ENCODE measurements around the gene PTPRE. TPM values are rescaled to one million over a fixed set of nuclear protein-coding genes. Genes with fewer than 3 reads are reported as not detected.

Gene PTPRE
- total RNA-seq, 1 experiment from 2014 or later = 7.9 TPM

DNA sequence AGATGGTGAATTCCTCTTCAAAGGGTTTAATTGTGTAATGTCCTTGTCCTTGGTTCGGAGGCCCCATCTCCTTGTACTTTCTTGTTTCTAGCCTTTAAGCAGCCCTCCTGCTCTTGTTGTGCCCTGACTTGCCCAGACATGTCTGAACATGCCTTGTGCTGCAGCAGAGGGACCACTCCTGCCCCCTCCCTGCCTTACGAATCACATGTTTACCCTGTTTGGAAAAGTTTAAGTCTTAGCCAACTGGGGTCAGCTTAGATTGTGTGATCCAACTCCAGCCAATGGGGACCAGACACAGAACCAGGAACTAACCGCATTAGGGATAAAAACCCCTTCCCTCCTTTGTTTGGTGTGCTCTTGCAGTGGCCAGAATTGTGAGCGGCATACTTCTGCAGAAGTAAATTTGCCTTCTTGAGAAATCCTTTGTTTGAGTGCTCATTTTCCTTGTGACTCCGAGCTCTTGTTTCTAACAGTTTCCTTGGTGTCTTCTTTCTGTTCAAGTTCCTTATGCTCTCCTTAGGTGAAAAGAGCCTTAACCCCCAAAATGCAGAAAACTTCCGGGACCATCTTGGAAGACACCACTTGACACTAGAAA, 43.6 kb upstream of the PTPRE start:
- BruUV-seq (replicated peaks) = no TSS peak
- DNase-seq = no peak

DNA sequence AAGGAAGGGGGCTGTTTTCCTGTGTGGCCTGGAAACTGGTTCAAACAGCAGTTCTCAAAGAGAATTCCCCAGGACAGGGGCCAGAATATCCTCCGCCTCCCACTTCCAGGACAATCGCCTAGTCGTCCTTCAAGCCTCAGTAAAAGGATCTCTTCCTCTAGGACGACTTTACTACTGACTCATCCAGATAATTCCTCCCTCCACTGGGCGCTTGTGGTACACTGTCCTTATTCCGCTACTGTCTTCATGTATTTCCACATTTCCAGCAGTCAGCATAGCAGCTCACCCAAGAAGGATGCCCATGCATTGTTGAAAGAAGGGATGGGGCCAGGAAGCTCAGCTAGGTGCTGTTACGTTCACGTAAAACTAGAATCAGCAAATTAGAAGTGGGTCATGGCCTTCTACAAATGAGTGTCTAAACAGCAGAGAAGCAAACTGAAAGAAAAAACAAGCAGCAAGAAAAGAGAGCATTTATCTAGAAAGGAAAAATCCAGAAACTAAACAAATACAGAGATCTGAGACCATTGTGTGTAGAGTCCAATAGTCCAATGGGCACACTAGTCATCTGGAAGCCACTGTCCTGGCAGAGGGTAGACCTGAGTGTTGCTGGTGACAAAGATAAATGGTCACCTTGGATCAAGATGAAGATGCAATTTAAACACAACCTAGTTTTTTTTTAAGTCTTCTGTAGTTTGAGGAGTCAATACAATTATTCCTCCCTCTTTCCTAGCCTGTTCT, 40.5 kb upstream of the PTPRE start:
- Histone ChIP-seq H2AFZ (no peak overlapping the region), H3K4me1 (replicated peaks; ENCODE audit: insufficient read depth) (no peaks in the 10 kb centered on the region), H3K27me3 (ENCODE audit: insufficient read depth, low read depth) (peaks cover 34% of the 10 kb centered on the region), H3K79me2 (ENCODE audit: low read depth) (no peaks in the 10 kb centered on the region), H3F3A (ENCODE audit: insufficient read depth, low read depth) (no peaks in the 10 kb centered on the region), H3K9me3 (ENCODE audit: insufficient read depth, low read depth) (peaks cover 6% of the 10 kb centered on the region; the same call in 1 of the 2 replicates), H3K4me2 (no peak overlapping the region), H3K36me3 (ENCODE audit: low read depth) (no peaks in the 10 kb centered on the region), H3K27ac (no peak overlapping the region), H3K4me3 (no peak overlapping the region), H3K9me2 (ENCODE audit: insufficient read depth) (no peaks in the 10 kb centered on the region), H4K20me1 (ENCODE audit: insufficient read depth) (no peaks in the 10 kb centered on the region)
- no TSS peak for BruUV-seq (replicated peaks)
- intact Hi-C loops (cut with micrococcal nuclease; ENCODE audit: unreplicated experiment) = no loop called here
- ChIA-PET POLR2A (ENCODE audit: unreplicated experiment) (no interaction called here), CTCF (no interaction called here)
- no peak for DNase-seq
- no peak for TF ChIP-seq EZH2 (IDR thresholded peaks at IDR 0.05; ENCODE audit: low read depth)
- TF ChIP-seq, protein P1, sequence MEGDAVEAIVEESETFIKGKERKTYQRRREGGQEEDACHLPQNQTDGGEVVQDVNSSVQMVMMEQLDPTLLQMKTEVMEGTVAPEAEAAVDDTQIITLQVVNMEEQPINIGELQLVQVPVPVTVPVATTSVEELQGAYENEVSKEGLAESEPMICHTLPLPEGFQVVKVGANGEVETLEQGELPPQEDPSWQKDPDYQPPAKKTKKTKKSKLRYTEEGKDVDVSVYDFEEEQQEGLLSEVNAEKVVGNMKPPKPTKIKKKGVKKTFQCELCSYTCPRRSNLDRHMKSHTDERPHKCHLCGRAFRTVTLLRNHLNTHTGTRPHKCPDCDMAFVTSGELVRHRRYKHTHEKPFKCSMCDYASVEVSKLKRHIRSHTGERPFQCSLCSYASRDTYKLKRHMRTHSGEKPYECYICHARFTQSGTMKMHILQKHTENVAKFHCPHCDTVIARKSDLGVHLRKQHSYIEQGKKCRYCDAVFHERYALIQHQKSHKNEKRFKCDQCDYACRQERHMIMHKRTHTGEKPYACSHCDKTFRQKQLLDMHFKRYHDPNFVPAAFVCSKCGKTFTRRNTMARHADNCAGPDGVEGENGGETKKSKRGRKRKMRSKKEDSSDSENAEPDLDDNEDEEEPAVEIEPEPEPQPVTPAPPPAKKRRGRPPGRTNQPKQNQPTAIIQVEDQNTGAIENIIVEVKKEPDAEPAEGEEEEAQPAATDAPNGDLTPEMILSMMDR (conservative IDR thresholded peaks at IDR 0.05) = no peak

More for the DNA sequence above, 43.6 kb upstream of the PTPRE start:
- Histone ChIP-seq H2AFZ (no peak overlapping the region), H3K27me3 (ENCODE audit: insufficient read depth, low read depth) (peaks cover 46% of the 10 kb centered on the region), H3K9me2 (ENCODE audit: insufficient read depth) (no peaks in the 10 kb centered on the region), H3K9me3 (ENCODE audit: insufficient read depth, low read depth) (no peaks in the 10 kb centered on the region), H4K20me1 (ENCODE audit: insufficient read depth) (no peaks in the 10 kb centered on the region), H3K4me1 (replicated peaks; ENCODE audit: insufficient read depth) (no peaks in the 10 kb centered on the region), H3K4me3 (no peak overlapping the region), H3K27ac (no peak overlapping the region), H3K36me3 (ENCODE audit: low read depth) (no peaks in the 10 kb centered on the region), H3K4me2 (no peak overlapping the region), H3F3A (ENCODE audit: insufficient read depth, low read depth) (no peaks in the 10 kb centered on the region), H3K79me2 (ENCODE audit: low read depth) (no peaks in the 10 kb centered on the region)
- ChIA-PET CTCF (no interaction called here), POLR2A (ENCODE audit: unreplicated experiment) (no interaction called here)
- intact Hi-C loops (cut with micrococcal nuclease; ENCODE audit: unreplicated experiment) = no loop called here
- TF ChIP-seq, protein P1 (conservative IDR thresholded peaks at IDR 0.05) = no peak
- TF ChIP-seq EZH2 (IDR thresholded peaks at IDR 0.05; ENCODE audit: low read depth) = no peak

DNA sequence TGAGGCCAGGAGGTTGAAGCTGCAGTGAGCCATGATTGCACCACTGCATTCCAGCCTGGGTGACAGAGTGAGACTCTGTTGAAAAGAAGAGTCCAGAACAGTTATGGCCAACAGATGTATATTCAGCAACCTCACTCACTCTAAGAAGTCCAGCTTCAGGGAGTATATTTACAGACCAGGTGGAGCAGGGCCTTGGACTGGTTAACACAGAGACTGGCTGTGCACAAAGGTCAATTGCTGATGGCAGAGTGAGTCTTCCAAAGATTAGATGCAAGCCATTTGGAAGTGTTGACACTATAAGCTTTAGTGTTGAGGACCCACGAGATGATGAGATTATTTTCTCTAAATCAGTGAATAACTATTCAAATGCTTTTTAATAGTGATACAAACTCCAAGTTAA, 39.1 kb upstream of the PTPRE start:
- DNase-seq = no peak
- intact Hi-C loops (cut with micrococcal nuclease; ENCODE audit: unreplicated experiment) = no loop called here
- no peaks in the 10 kb centered on the region for H3K36me3 ChIP-seq (ENCODE audit: low read depth)
- no peak overlapping the region for H2AFZ ChIP-seq
- peaks cover 6% of the 10 kb centered on the region; the same call in 1 of the 2 replicates for H3K9me3 ChIP-seq (ENCODE audit: insufficient read depth, low read depth)
- no peak overlapping the region for H3K4me3 ChIP-seq
- no peaks in the 10 kb centered on the region for H4K20me1 ChIP-seq (ENCODE audit: insufficient read depth)
- H3K27ac ChIP-seq = no peak overlapping the region
- H3K4me2 ChIP-seq = no peak overlapping the region
- no peaks in the 10 kb centered on the region for H3K4me1 ChIP-seq (replicated peaks; ENCODE audit: insufficient read depth)
- no TSS peak for BruUV-seq (replicated peaks)
- CTCF ChIA-PET = no interaction called here
- peaks cover 28% of the 10 kb centered on the region; the same call in 1 of the 2 replicates for H3K27me3 ChIP-seq (ENCODE audit: insufficient read depth, low read depth)
- no peaks in the 10 kb centered on the region for H3F3A ChIP-seq (ENCODE audit: insufficient read depth, low read depth)
- H3K9me2 ChIP-seq (ENCODE audit: insufficient read depth) = no peaks in the 10 kb centered on the region
- H3K79me2 ChIP-seq (ENCODE audit: low read depth) = no peaks in the 10 kb centered on the region
- POLR2A ChIA-PET (ENCODE audit: unreplicated experiment) = no interaction called here
- no peak for TF ChIP-seq EZH2 (IDR thresholded peaks at IDR 0.05; ENCODE audit: low read depth)
- TF ChIP-seq, protein P1 (conservative IDR thresholded peaks at IDR 0.05) = no peak
